Heart left ventricle (tissue), 16 donors: ENCODE data around the gene PRKAR1B. TPM values are rescaled to one million over a fixed set of nuclear protein-coding genes. Genes with fewer than 3 reads are reported as not detected.

Experiments
- ATAC-seq, 4 donors: fragments of 200-7000 bp; cut with Tn5 transposase; one replicate each; pipeline ENCODE4 v1.9.1; 2020 to 2022; ENCODE audit warnings: moderate library complexity in 4 of 4, mild to moderate bottlenecking in 3 of 4, moderate number of reproducible peaks in 1 of 4
- DNase-seq, 5 donors: peaks; one replicate each; pipeline ENCODE4 v3.0.0-alpha.2; 2020
- H3K27ac ChIP-seq, 12 donors: fragments of 200-600 bp; sonication (generic) in 4 of 12; one replicate each; pipeline versions ENCODE4 v1.5.0 to v1.8.0; 2016 to 2022; ENCODE audit warnings: mild to moderate bottlenecking in 2 of 12
- H3K27me3 ChIP-seq, 9 donors: fragments of 200-600 bp; sonication (generic) in 2 of 9; one replicate each; pipeline versions ENCODE4 v1.5.1 to v1.8.0; 2016 to 2022; ENCODE audit warnings: mild to moderate bottlenecking in 3 of 9
- H3K36me3 ChIP-seq, 9 donors: fragments of 200-600 bp; sonication (generic) in 2 of 9; one replicate each; pipeline versions ENCODE4 v1.5.0 to v1.8.0; 2018 to 2022; ENCODE audit warnings: mild to moderate bottlenecking in 2 of 9
- H3K4me1 ChIP-seq, 12 donors: fragments of 200-600 bp; sonication (generic) in 4 of 12; one replicate each; pipeline versions ENCODE4 v1.5.0 to v1.8.0; 2016 to 2022; ENCODE audit warnings: mild to moderate bottlenecking in 3 of 12
- H3K4me3 ChIP-seq, 12 donors: fragments of 200-600 bp; sonication (generic) in 4 of 12; one replicate each; pipeline versions ENCODE4 v1.5.0 to v1.8.0; 2017 to 2022; ENCODE audit warnings: mild to moderate bottlenecking in 9 of 12, moderate library complexity in 4 of 12
- H3K9me3 ChIP-seq, 12 donors: fragments of 200-600 bp; sonication (generic) in 4 of 12; one replicate each; pipeline versions ENCODE4 v1.5.0 to v1.8.0; 2016 to 2022; ENCODE audit warnings: mild to moderate bottlenecking in 1 of 12
- CTCF ChIP-seq, 12 donors: fragments of 200-600 bp; sonication (generic) in 4 of 12; IDR thresholded peaks; one replicate each; pipeline versions ENCODE4 v1.5.0 to v1.8.0; 2018 to 2022; ENCODE audit warnings: antibody characterized with exemption in 12 of 12, mild to moderate bottlenecking in 5 of 12
- POLR2A ChIP-seq, 2 donors: fragments of 450-650 bp; IDR thresholded peaks; one replicate each; pipeline ENCODE4 v1.6.1; 2017; ENCODE audit warnings: antibody characterized with exemption in 2 of 2, mild to moderate bottlenecking in 2 of 2, moderate library complexity in 2 of 2
- WGBS, 4 donors: extraction: QIAGEN DNeasy Blood & Tissue Kit in 2 of 4; methylation state at CpG; one replicate each; pipeline versions ENCODE4 v1.1.5 to v1.1.7; 2013 to 2018; 5-methylcytosine and 5-hydroxymethylcytosine counted together
- intact Hi-C, 10 donors: fragments of 100-400 bp; cut with DNase I; formaldehyde crosslinking; loops; one replicate each; pipeline versions ENCODE4 v1.11.1 to v1.14.2; 2022
- polyA plus RNA-seq, 2 donors: library from polyadenylated mRNA; stranded (reverse); fragments of 200-250 nt; gene quantifications; one replicate each; pipeline ENCODE4 v1.2.3, GENCODE V29; 2013
- total RNA-seq, 9 donors: library from RNA; depleted of rRNA in 2 of 9; stranded (reverse); fragments of >200 nt in 2 of 9; fragmentation: NEBNext Ultra II Directional in 3 of 9; extraction: Animal tissue kit (Norgen Biotek cat#: 25700) in 3 of 9; gene quantifications; one replicate each; pipeline versions ENCODE4 v1.1.0 to v1.2.4, GENCODE V29; 2016 to 2023
- donor health status: ischemic (EF 13 %, LVEDD 7.1; RV severe dilation, severe dysfunction).
- donor health status: healthy with polysubstance abuse.
- donor health status: DM: no; HTN: yes; CAD: no.
- donor health status: DM: no; HTN: no; CAD: no.
- donor health status: ischemic (EF 25% LVEDD 6.9; RV normal size, moderate dysfunction).
- donor health status: ischemic (EF 25% LVEDD 5.7; RV mildly dilated, moderate dysfunction).
- donor health status: healthy.
- donor health status: DM: yes; HTN: yes; CAD: no.
- donor health status: ischemic (EF 35%, LVEDD 5.7; RV mildly dilated, moderate dysfunction).
- donor health status: nonischemic (EF 11% LVEDD 7.7; RV severe dilation, severe dysfunction).
- donor health status: DM: yes; HTN: yes; CAD: no.
- donor health status: PGD.
- donor health status: ischemic (EF 29% LVEDD 5.4; RV normal size, mild dysfunction).
- donor health status: nonischemic (EF 23%, LVEDD 6.1; RV moderate dilation, normal function).

The PRKAR1B gene
- total and polyA plus RNA-seq, 11 donors = 4.1 to 22.2 (median 17.9) TPM

- intact Hi-C loops = no loop called here
- peaks cover 0 to 72% (median 37%) of the 10 kb centered on the region in 12 donors for H3K4me1 ChIP-seq
- no peaks in the 10 kb centered on the region for H3K9me3 ChIP-seq
- H3K27ac ChIP-seq = peak overlapping the region; percentile 73 to 96 (median 83)
- ATAC-seq (peak in 1 of 4 donors; percentile 4), DNase-seq (peak in 2 of 5 donors; percentile 60 to 62)
- TF ChIP-seq POLR2A (IDR thresholded peaks at IDR 0.05) (no peak), CTCF (IDR thresholded peaks at IDR 0.05) (no peak)
- peaks cover 0 to 14% (median 0%) of the 10 kb centered on the region in 9 donors for H3K36me3 ChIP-seq
- H3K4me3 ChIP-seq = peak overlapping the region in 8 of 12 donors; percentile 14 to 44 (median 29)
- H3K27me3 ChIP-seq = no peaks in the 10 kb centered on the region
- WGBS, 4 donors = 81 to 90% (median 88%) methylated on average over 27 to 28 of the region's 28 CpGs
Observed at GRCh38 chr7:604884-605531, 122.1 kb downstream of the PRKAR1B start.

DNA sequence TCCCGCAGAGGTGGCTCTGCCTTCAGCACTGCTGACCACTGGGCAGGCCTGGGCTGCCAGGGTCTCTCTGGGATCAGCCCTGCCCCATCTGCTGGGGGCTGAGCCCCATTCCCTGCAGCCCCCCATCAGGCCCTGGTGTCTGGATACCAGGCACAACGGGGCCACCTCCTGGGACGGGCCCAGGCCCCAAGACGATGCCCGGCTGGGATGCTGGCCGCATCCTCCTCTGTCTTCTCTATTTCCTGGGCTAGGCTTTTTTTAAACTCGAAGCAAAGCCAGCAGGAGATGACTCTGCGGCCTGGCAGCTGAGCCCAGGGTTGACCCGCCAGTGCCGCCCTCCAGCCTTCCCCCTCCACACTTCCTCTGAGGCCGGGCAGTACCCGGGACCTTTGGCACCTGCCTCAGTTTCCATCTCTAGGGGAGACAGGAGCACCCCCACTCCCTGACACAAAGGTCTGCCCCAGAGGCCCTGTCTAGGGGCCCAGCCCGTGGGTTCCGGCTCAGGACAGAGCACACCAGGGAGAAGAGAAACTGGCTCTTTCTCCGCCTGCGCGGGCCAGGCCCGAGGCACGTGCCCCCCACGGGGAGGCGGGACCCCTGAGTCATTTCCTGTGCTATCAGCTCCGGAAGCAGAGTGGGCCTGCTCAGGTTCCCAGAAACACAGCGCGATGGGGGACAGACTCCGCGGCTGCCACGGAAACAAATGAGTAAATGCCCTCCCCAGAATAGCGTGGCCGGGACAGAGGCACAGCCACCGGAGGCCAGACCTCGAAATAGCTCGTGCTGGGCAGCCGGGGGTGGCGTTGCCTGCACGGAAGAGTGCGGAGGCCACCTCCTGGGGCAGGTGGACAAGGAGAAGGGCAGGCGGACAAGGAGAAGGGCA, 122.8 kb downstream of the PRKAR1B start:
- peaks cover 0 to 65% (median 35%) of the 10 kb centered on the region in 12 donors for H3K4me1 ChIP-seq
- TF ChIP-seq POLR2A (IDR thresholded peaks at IDR 0.05) (no peak), CTCF (IDR thresholded peaks at IDR 0.05) (no peak)
- peaks cover 0 to 14% (median 0%) of the 10 kb centered on the region in 9 donors for H3K36me3 ChIP-seq
- peak; percentile 74 to 92 (median 90) for ATAC-seq
- H3K9me3 ChIP-seq = no peaks in the 10 kb centered on the region
- H3K27ac ChIP-seq = peak overlapping the region; percentile 73 to 96 (median 83)
- H3K27me3 ChIP-seq = no peaks in the 10 kb centered on the region
- intact Hi-C loops = no loop called here
- peak overlapping the region in 8 of 12 donors; percentile 14 to 44 (median 29) for H3K4me3 ChIP-seq
- WGBS, 4 donors = 40 to 51% (median 48%) methylated on average over 33 to 37 of the region's 37 CpGs
- peak; percentile 84 to 89 (median 88) for DNase-seq

DNA sequence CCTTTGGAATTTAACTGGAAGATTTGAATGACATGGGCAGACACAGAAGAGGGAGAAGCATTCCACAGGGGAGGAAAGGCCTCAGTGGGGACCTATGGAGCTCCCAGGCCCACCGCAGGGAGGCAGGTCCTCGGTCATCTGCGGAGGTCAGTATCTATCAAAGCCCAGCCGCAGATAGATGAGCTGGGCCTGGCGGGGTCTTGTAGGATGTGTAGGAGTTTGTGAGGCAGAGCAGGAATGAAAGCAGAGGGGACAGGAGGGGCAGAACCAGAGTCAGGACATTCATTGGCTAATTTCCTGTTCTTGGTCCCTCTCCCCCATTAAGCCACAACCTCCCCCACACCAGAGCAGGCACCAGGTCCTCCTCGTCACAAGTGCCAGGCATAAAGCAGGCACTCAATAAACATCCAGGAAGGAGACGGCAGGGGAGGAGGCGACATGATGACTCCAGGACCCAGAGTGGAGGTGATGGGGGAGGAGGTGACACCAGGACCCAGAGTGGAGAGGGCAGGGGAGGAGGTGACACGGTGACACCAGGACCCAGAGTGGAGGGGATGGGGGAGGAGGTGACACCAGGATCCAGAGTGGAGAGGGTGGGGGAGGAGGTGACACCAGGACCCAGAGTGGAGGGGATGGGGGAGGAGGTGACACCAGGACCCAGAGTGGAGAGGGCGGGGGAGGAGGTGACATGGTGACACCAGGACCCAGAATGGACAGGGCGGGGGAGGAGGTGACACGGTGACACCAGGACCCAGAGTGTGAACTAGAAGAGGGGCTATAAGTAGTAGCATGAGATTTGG, 123.7 kb downstream of the PRKAR1B start:
- ATAC-seq = no peak
- Histone ChIP-seq H3K27ac (peak overlapping the region; percentile 73 to 96 (median 83)), H3K27me3 (no peaks in the 10 kb centered on the region), H3K4me3 (peak overlapping the region in 1 of 12 donors; percentile 44), H3K36me3 (peaks cover 0 to 14% (median 0%) of the 10 kb centered on the region in 9 donors), H3K9me3 (no peaks in the 10 kb centered on the region), H3K4me1 (peaks cover 0 to 59% (median 33%) of the 10 kb centered on the region in 12 donors)
- DNase-seq = peak in 2 of 5 donors; percentile 21 to 32
- TF ChIP-seq POLR2A (IDR thresholded peaks at IDR 0.05) = no peak
- no peak for TF ChIP-seq CTCF (IDR thresholded peaks at IDR 0.05)
- WGBS, 4 donors = 91 to 97% (median 96%) methylated on average over 12 of the region's 12 CpGs
- intact Hi-C loops = no loop called here
